GM21515 (cell line): Measurements from ENCODE around the gene CFAP20DC.
"Not testable (repeated sequence)": the region's sequence is repeated elsewhere in the genome, so short reads cannot be mapped to it uniquely, and the experiment has no call there.

Source experiments
- ATAC-seq: cut with Tn5 transposase; IDR thresholded peaks from one replicate; pipeline ENCODE4 v1.9.1; 2021; ENCODE audit not compliant: unreplicated experiment

Gene CFAP20DC

DNA sequence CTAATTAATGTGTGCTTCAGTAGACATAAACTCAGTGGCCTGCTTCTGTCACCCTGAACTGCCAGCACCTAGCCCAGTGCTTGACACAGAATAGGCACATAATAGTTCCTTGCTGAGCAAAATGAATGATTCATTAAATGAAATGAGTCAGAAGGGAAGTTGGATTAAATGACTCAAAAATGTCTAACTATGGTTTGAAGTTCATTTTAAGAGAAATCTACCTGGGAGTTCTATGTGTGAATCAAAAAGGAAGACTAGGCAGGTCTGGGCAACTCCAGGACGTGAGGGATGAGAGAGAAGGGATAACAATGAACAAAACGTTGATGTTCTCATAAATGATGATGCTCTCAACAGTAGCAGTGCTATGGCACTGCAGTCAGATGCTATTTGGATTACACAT lies 175.0 kb downstream of the CFAP20DC start:
- ATAC-seq = peak; percentile 81

DNA sequence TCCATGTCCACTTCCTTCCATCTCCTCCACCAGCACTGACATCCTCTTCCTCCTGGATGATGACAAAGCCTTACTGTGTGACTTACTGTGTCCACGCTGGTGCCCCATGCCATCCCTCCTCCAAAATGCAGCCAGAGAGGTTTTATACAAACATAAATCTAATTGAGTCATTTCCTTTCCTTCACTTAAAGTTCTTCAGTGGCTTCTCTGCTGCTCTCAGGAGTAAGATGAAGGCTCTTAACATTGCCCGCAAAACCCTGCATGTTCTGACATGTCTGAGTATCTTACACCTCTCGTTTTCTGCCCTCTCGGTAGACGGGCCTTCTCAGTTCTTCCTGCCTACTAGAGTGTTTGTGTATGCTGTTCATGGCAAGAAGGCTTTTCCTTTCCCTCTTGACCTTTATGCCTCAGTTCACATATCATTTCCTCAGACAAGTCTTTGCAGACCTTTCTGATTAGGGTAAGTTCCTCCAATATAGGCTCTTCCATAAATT lies 175.5 kb downstream of the CFAP20DC start:
- ATAC-seq = peak; percentile 46

DNA sequence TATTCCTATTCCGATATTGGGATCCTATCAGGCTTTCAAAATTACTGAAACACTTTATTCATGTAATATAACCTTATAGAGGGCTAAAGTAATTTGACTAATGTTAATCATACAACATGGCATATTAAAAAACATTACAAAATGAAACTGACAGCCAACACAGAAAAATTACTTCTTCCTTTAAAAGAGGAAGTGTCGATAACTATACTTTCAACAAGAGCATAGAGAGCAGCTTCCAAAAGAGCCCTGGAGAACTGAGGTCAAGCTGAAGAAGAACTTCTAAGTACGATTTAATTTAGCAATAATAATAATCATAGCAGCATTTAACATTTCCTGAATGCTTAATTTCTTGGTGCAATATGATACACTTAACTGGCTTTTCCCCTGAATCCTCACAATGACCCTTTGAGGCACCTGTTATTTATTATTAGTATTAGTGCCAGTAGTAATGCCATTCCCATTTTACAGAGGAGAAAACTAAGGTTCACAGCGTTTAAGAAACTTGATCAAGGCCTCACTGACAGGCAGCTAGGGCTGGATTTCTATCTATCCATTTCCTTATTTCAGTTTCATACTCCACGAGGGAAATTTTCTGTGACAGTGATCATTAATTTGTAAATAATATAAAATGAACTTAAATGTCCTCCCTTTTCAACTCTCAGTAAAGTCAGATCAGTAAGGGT lies 181.6 kb downstream of the CFAP20DC start:
- ATAC-seq = peak; percentile 59

- ATAC-seq = no peak
Observed at GRCh38 chr3:58867621-58868020, 182.2 kb downstream of the CFAP20DC start.

DNA sequence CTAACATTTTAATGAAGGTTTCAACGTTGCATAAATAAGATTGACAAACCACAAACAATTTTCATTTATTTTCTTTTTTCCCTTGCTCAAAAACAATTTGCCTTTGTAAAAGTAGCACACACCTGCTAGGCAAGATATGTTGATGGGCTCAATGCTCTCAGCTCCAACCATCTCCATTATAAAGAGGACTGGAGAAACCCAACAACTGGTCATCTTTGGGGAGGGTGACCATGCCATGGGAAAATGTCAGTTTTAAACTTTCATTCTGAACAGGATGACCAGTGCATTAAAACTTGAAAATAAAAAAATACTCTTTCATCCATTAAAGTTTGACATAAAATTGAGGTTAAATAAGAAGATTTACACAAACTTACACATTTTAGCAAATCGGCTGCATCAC lies 183.7 kb downstream of the CFAP20DC start:
- no peak for ATAC-seq

DNA sequence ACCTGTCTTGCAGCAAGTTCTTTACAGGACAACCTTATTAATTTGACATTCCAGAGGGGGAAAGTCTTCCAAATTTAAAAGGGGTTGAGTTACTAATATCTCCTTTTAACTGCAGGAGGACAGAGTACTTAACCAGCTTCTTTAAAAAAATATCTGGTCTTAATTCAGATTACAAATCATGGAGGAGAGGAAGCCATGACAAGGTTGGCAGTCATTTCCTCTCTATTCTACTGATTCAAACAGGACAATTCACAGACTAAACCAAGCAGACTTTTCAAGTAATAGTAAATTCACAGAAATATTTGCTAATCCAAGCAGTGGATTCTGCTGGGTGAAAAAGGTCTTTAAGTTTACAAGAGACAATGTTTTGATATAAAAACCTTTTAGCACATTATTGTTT lies 185.3 kb downstream of the CFAP20DC start:
- no peak for ATAC-seq

DNA sequence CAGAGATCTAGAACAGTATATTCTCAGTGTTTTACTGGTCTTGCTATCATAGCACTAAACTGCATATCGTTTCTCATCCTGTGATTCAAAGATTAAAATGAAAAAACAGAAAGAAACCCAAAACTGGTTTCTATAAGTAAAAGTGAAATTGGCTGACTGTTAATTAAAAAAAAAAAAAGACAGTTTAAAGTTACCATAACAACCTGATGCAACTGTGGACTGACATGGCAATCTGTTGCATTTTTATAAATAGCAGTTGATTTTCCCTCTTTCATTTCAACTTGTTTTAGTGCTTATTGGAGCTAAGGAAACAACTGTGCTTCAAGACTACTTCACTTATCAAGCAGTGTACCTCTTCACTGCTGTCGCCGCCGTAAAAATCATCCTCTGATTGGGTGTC lies 186.6 kb downstream of the CFAP20DC start:
- ATAC-seq = no peak

DNA sequence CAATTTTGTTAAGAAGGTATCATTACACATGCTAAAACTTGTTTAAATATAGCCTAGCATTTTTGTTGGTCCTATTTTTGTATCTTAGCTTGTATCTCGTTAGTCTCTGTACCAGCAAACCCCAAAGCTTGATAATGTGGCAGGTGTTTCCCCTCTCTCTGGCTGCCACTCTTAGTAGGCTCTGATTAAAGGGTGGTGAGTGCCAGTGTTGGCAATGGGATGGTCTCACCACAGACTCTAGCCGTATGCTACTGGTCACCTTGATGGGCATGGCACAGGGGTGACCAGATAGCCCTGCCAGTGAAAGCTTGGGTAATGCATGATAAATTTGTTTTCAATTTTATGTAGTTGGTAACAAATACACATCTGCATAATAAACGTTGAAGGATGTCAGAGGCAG lies 188.3 kb downstream of the CFAP20DC start:
- ATAC-seq = no peak

GRCh38 chr3:58858126-58858525 lies 191.7 kb downstream of the CFAP20DC start:
- no peak for ATAC-seq

DNA sequence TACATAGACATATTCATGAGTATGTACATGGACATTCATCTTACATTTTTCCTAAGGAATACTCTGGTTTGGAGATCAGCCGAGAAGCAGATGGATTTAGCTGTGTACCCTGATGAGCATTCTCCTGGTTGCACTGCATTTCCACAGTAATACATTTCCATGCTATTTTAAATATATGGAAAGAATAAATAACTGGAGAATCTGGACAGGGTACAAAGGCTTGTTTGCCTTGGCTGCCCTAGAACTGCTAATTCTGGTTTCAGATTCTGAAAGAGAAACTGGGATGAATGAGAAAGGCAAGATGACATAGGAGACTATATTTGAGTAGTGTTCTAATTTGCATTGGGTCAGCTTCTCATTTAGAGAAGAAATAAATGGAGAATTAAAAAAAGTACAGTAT lies 192.4 kb downstream of the CFAP20DC start:
- ATAC-seq = no peak

DNA sequence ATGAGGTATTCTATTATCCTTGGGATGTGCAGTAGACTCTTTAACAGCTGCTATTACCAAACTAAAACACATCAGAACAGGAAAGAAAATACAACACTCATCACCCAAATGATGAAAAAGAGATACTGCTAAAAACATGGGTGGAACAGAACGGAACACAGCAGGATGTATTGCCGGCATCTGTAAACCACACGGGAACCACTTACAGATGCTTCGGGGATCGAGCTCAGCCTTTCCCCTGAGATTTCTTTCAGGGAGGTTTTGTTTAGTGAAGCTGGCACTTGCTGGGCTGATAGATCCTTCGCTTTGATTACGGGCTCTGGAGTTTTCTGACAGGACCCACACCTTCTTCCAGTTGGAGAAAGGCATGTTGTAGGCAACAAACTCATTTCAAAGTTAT lies 201.0 kb downstream of the CFAP20DC start:
- no peak for ATAC-seq

DNA sequence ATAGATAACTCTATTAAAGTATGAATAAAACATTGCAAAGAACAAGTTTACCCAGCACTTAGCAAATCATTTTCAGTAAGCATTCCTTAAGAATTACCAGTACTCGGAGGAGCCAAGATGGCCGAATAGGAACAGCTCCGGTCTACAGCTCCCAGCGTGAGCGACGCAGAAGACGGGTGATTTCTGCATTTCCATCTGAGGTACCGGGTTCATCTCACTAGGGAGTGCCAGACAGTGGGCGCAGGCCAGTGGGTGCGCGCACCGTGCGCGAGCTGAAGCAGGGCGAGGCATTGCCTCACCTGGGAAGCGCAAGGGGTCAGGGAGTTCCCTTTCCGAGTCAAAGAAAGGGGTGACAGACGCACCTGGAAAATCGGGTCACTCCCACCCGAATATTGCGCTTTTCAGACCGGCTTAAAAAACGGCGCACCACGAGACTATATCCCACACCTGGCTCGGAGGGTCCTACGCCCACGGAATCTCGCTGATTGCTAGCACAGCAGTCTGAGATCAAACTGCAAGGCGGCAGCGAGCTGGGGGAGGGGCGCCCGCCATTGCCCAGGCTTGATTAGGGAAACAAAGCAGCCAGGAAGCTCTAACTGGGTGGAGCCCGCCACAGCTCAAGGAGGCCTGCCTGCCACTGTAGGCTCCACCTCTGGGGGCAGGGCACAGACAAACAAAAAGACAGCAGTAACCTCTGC lies 207.6 kb downstream of the CFAP20DC start:
- ATAC-seq = not testable (repeated sequence)

DNA sequence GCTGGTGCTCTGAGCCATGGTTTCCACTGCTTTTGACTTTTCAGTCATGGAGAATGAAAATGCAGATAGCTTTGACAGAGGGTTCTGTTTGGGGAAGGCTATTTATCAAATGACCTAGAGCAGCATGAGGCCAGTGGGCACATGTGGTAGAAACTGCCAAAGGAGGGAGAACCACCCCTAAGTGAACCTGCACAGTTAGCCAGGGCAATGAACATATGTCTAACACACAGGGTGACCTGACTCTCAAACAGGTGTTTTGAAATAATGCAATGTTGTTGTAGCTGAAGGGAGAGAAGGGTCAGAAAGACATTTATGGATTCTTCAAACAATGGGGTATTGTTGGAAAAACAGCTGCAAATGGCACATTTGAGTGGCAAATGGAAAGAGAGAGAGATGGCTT lies 208.9 kb downstream of the CFAP20DC start:
- ATAC-seq = no peak

- ATAC-seq = no peak
Observed at GRCh38 chr3:58839964-58840363, 209.9 kb downstream of the CFAP20DC start.

DNA sequence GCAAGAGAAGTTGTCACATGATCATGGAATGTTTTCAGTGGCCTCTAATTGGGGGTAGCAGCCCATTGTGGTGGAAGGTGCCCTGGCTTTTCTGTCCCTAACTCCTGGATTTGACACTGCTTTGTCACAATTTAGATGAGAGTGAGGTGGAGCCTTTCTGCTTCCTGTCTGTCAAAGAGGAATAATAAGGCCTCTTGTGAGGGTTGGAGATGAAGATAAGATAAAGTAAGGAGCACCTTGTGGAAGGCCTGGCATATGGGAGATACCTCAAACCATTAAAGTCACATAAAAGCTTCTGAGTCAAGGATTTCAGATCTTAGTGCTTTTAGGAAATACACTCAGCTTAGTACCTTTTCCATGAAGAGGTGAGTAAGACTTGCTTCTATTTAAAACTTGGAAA lies 210.6 kb downstream of the CFAP20DC start:
- no peak for ATAC-seq

- ATAC-seq = no peak
Observed at GRCh38 chr3:58837856-58838255, 212.0 kb downstream of the CFAP20DC start.

DNA sequence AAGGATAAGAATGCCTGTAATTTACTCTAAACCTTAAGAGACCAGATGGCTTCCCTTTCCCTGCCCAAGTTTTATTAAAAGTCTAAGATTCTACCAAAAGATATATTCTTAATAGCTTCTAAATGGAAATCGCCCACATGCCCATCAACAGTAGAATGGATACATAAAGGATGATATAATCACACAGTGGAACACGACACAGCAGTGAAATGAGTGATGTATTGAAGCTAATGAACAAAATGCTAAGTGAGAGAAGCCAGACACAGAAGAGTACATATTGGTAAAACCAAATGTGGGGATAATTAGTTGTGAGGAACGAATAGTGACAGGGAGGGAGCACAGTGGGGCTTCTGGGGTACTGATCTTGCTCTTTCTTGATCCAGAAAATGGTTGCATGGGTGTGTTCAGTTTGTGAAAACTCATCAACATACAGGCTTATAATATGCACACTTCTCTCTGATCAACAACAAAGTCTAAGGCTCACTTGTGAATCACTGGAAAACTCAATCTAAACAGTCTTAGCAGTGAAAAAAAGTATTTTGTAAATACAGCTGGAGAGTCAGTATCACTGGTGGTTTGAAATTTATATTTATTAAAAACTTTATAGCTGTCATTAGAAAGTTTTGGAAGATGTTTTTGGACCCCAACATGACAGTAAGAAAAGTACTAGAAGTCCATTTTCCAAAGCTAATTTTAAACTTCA lies 212.5 kb downstream of the CFAP20DC start:
- ATAC-seq = no peak

DNA sequence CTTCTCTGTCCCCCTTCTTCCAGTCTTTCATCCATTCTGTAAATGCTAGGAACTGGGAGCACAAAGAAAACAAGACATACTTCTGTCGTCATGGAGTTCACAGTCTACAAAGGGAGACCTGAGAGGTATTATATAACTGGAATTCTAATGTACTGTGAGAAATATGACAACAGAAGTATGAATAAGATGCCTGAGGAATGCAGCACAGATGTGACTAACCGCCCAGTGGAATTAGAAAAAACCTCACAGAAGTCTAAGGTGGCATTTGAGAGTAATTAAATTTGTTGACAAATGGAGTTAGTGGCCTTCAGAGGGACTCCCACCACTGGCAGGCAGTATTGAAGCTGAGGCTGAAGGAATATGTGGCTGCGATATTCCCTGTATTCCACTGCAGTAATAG lies 214.7 kb downstream of the CFAP20DC start:
- no peak for ATAC-seq

GRCh38 chr3:58833491-58833890 lies 216.3 kb downstream of the CFAP20DC start:
- ATAC-seq = no peak

- no peak for ATAC-seq
Observed at GRCh38 chr3:58829321-58830000, 220.4 kb downstream of the CFAP20DC start.

DNA sequence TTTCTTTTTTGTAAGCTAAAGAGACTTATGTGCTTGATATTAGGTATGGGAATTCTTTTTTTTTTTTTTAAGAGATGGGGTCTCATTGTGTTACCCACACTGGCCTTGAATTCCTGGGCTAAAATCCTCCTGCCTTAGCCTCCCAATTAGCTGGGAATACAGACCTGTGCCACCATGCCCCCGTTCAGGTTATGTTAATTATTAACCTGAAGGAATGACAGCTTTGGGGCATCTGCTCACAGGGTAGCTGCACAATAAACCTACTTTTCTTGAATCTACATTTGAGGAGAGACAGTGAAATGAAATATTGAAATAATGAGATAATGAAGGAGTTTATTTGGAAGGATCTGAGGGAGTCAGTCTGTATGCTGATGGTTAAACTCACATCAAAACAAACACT lies 225.0 kb downstream of the CFAP20DC start:
- ATAC-seq = no peak
